NOMO-1 (cell line): Measurements from ENCODE around the gene OR2AE1.
A peak's percentile ranks its signal among the peaks of the same experiment; 100 is the strongest.

Experiments
- DNase-seq, 2 experiments: peaks; one replicate each; lab custom pipeline; 2025; ENCODE audit not compliant: unreplicated experiment in 2 of 2; lab: John Stamatoyannopoulos, UW

Gene OR2AE1

GRCh38 chr7:99860281-99861127 lies 16.3 kb downstream of the OR2AE1 start:
- no peak for DNase-seq

- no peak for DNase-seq
These were observed 21.6 kb downstream of the OR2AE1 start for GRCh38 chr7:99855236-99855635.

- DNase-seq, result no peak
These were observed 28.2 kb downstream of the OR2AE1 start for GRCh38 chr7:99848420-99849216.

GRCh38 chr7:99844328-99844727 lies 32.5 kb downstream of the OR2AE1 start:
- no peak for DNase-seq

DNA sequence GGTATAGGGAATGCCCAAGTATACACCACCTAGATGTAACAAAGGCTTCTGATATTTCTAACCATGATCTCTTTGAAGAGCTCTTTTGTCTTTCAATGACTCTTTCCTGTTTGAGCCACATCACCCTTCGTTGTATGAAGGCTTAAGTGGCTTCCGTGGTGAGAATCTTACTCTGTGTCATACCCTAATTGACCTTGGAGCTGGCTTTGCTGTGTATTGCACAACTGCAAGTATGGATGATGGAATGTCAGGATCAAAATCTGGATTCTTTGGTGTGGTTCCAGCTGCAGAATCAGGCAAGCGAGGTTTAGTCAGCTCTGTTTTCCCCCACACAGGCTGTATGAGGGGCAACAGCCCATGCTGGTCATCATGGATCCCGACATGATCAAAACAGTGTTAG lies 33.0 kb downstream of the OR2AE1 start:
- no peak for DNase-seq

- DNase-seq, result no peak
These were observed 33.9 kb downstream of the OR2AE1 start for GRCh38 chr7:99842926-99843325.

DNA sequence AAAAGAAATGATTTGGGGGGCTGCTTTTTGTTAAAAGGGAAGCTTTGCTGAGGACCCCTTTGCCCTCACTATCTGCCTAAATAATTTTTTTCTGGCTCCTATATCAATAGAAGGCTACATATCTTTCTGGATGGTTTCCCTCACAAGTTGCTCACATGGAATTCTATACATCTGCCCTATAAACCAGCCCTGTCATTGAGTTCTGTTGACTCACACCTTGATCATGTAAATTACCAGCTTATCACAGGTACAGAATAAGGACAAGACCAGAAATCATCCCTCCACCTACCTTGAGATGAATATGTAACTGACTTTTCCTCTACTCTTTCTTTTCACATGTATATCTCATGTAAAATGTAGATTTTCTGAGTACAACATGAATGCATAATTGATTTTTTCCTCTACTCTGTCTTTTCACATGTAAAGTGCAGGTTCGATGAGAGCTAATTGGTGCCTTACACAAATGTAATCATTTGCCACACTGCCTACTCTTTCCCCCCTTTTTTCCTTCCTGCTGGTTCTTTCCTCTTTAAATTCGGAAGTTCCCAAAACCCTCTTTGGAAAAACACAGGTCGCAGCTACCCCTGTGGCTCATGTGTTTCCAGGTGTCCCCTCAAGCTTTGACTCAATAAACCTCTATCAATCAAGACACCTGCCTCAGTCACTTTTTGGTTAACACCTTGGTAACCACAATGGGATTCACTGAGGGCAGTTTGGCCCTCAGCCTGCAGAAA lies 36.5 kb downstream of the OR2AE1 start:
- no peak for DNase-seq

- DNase-seq, result no peak
These were observed 37.4 kb downstream of the OR2AE1 start for GRCh38 chr7:99839287-99840021.

DNA sequence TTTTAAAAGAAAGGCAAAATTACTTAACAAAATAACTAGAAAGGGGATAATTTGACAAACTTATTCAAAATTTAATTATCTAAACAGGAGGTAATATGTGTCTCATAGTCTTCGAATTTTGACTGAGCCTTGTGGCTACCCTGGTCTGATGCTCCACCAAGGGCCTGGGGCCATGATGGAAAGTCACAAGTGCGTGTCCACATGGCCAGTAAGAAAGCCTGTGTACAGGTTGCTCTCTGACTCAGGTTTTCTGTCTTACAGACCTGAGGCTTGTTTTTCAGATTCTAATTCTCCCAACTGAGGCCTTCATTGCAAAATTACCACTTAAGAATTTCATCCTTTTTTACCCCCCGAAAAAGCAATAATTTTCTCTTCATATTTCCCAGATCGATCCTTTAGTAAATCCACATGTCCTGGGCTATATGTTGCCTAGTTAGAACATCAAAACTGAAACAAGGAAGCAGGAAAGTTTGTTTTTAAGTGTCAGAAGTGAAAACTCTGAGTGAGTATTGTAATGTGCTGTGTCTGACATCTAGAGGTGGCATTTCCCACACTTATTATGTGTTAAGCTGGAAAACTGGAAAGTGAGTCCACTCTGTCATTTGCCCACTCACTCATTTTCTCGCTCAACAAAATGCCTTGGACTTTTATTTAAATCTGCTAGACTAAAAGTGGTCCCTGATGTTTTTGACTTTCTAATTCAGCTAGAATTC lies 39.0 kb downstream of the OR2AE1 start:
- DNase-seq, result peak in 1 of 2 experiments; percentile 22

GRCh38 chr7:99835189-99835588 lies 41.6 kb downstream of the OR2AE1 start:
- no peak for DNase-seq

- DNase-seq, result no peak
These were observed 42.5 kb downstream of the OR2AE1 start for GRCh38 chr7:99834382-99834781.

DNA sequence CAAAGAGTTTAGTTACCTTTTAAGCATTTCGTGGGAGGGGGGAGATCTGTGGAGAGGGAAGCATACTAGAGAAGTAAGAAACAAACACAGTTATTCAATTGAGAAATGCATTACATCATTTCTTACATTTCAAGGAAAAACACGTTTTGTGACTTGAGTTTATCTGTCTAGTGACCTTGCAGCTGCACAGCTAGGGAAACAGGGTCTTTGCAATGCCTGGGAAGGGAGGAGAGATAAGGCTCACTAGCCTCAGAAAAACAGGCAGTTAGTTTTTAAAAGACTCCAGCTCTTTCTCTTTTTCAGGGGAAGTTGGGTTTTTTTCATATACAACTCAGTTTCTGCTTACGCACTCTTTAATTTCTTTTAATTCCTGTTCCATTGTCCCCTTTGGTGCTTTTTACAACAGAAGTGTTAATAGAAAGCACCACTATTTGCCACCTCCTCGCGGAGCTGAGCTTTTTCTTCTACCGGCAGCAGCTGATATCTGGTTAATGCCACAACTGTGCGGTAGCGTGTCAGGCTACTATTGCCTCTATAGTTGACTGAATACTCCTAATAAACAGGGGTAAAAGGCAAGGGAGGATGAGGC lies 43.5 kb downstream of the OR2AE1 start:
- DNase-seq, result no peak

- DNase-seq, result no peak
These were observed 45.2 kb downstream of the OR2AE1 start for GRCh38 chr7:99831595-99831994.

- no peak for DNase-seq
These were observed 47.2 kb downstream of the OR2AE1 start for GRCh38 chr7:99829524-99830160.

GRCh38 chr7:99828811-99829210 lies 48.0 kb downstream of the OR2AE1 start:
- DNase-seq, result no peak

GRCh38 chr7:99827040-99827778 lies 49.6 kb downstream of the OR2AE1 start:
- no peak for DNase-seq
